Adrenal gland (tissue), 12 donors: ENCODE data around the gene CDH16. TPM values are rescaled to one million over a fixed set of nuclear protein-coding genes. Genes with fewer than 3 reads are reported as not detected.
A peak's percentile ranks its signal among the peaks of the same experiment; 100 is the strongest.

Experiments
- DNase-seq, 7 donors: peaks; one replicate each; pipeline ENCODE4 v3.0.0-alpha.2; 2019 to 2020
- H3K27ac ChIP-seq, 5 donors: fragments of 200-600 bp; sonication (generic) in 4 of 5; 1 replicate in 3 of 5; 2 replicates in 2 of 5; pipeline versions ENCODE4 v1.5.1 to v1.8.0; 2016 to 2020; ENCODE audit warnings: mild to moderate bottlenecking in 1 of 5
- H3K27me3 ChIP-seq: fragments of 200-600 bp; 2 replicates; pipeline ENCODE4 v1.8.0; 2021
- H3K36me3 ChIP-seq, 2 donors: fragments of 200-600 bp; replicated peaks in 1 of 2; 1 replicate in 1 of 2; 2 replicates in 1 of 2; pipeline versions ENCODE4 v1.5.1 to v1.8.0; 2018 to 2022
- H3K4me1 ChIP-seq, 2 donors: fragments of 200-600 bp; replicated peaks in 1 of 2; 1 replicate in 1 of 2; 2 replicates in 1 of 2; pipeline versions ENCODE4 v1.5.1 to v1.8.0; 2018 to 2021
- H3K4me3 ChIP-seq, 4 donors: fragments of 200-600 bp; sonication (generic) in 3 of 4; one replicate each; pipeline ENCODE4 v1.5.1; 2016 to 2018
- H3K9me3 ChIP-seq, 3 donors: fragments of 200-600 bp; sonication (generic) in 1 of 3; replicated peaks in 1 of 3; 1 replicate in 2 of 3; 2 replicates in 1 of 3; pipeline versions ENCODE4 v1.5.1 to v1.8.0; 2016 to 2021
- CTCF ChIP-seq, 6 experiments: fragments of 450-650 bp in 4 of 6; fragments of 200-600 bp in 2 of 6; sonication (generic) in 1 of 6; IDR thresholded peaks; 1 replicate in 5 of 6; 2 replicates in 1 of 6; pipeline versions ENCODE4 v1.5.1 to v1.8.0; 2016 to 2021; ENCODE audit warnings: antibody characterized with exemption in 6 of 6, mild to moderate bottlenecking in 2 of 6, moderate library complexity in 1 of 6
- POLR2A ChIP-seq, 2 donors: fragments of 450-650 bp; IDR thresholded peaks; one replicate each; pipeline ENCODE4 v1.6.1; 2017; ENCODE audit warnings: antibody characterized with exemption in 2 of 2, mild to moderate bottlenecking in 2 of 2, moderate library complexity in 1 of 2
- WGBS, 4 donors: extraction: QIAGEN DNeasy Blood & Tissue Kit in 2 of 4; methylation state at CpG; one replicate each; pipeline versions ENCODE4 v1.1.5 to v1.1.7; 2013 to 2017; 5-methylcytosine and 5-hydroxymethylcytosine counted together
- intact Hi-C, 2 donors: fragments of 100-400 bp; cut with DNase I; formaldehyde crosslinking; loops; one replicate each; pipeline versions ENCODE4 v1.14.1 to v1.15.0; 2022 to 2023
- polyA plus RNA-seq, 3 donors: library from polyadenylated mRNA; stranded (reverse); fragments of 200-250 nt in 2 of 3; fragments of 350-450 nt in 1 of 3; fragmentation: Illumina TruSeq in 1 of 3; extraction: RNeasy Lipid Tissue Mini Kit (QIAGEN cat#74804) in 1 of 3; gene quantifications; one replicate each; pipeline ENCODE4 v1.2.3, GENCODE V29; 2013 to 2014
- total RNA-seq, 9 donors: library from RNA; depleted of rRNA in 4 of 9; stranded (reverse); fragments of >200 nt in 4 of 9; fragments of 120-200 nt in 1 of 9; fragmentation: NEBNext Ultra II Directional in 1 of 9; extraction: Animal tissue kit (Norgen Biotek cat#: 25700) in 1 of 9; gene quantifications; one replicate each; pipeline versions ENCODE4 v1.1.0 to v1.2.4, GENCODE V29; 2013 to 2023
- donor health status: healthy with polysubstance abuse.
- donor health status: Bipolar disorder and iron deficiency.
- donor health status: DM: yes; HTN: yes; CAD: no.
- donor health status: DM: no; HTN: no; CAD: no.
- donor health status: DM: no; HTN: no; CAD: no.
- donor health status: DM: yes; HTN: yes; CAD: no.

Gene CDH16
- total and polyA plus RNA-seq, 12 donors, result 0.69 TPM; not detected in 11

- intact Hi-C loops, result loop anchor here (5.0 kb wide), 2 partner anchors 37 to 47 kb away; partner anchors contain the start of gene CIAO2B (in 1 of the 2)
- H3K36me3 ChIP-seq, result no peaks in the 10 kb centered on the region
- H3K27me3 ChIP-seq, result no peaks in the 10 kb centered on the region
- no peak overlapping the region for H3K27ac ChIP-seq
- peaks cover 16 to 25% of the 10 kb centered on the region in 2 donors for H3K4me1 ChIP-seq
- no peaks in the 10 kb centered on the region for H3K9me3 ChIP-seq
- DNase-seq, result peak; percentile 75 to 90 (median 83)
- WGBS, 4 donors, result 35 to 44% (median 36%) methylated on average over 10 to 11 of the region's 11 CpGs
- no peak overlapping the region for H3K4me3 ChIP-seq
- TF ChIP-seq POLR2A (IDR thresholded peaks at IDR 0.05) (no peak), CTCF (IDR thresholded peaks at IDR 0.05) (peak; percentile 76 to 93 (median 86))
Measured at GRCh38 chr16:66894948-66895688, 23.6 kb downstream of the CDH16 start.

- H3K9me3 ChIP-seq, result no peaks in the 10 kb centered on the region
- H3K4me3 ChIP-seq, result no peak overlapping the region
- H3K4me1 ChIP-seq, result peaks cover 6 to 16% of the 10 kb centered on the region in 2 donors
- WGBS, 4 donors, result 58 to 81% (median 70%) methylated on average over 2 of the region's 2 CpGs
- H3K36me3 ChIP-seq, result no peaks in the 10 kb centered on the region
- no peak for TF ChIP-seq POLR2A (IDR thresholded peaks at IDR 0.05)
- TF ChIP-seq CTCF (IDR thresholded peaks at IDR 0.05), result no peak
- H3K27me3 ChIP-seq, result no peaks in the 10 kb centered on the region
- no peak overlapping the region for H3K27ac ChIP-seq
- intact Hi-C loops, result no loop called here
- DNase-seq, result no peak
Measured at GRCh38 chr16:66894055-66894454, 24.6 kb downstream of the CDH16 start.

GRCh38 chr16:66891797-66892196 is 26.9 kb downstream of the CDH16 start:
- WGBS, 4 donors, result 92 to 95% (median 93%) methylated on average over 6 of the region's 6 CpGs
- intact Hi-C loops, result no loop called here
- H3K4me3 ChIP-seq, result no peak overlapping the region
- no peaks in the 10 kb centered on the region for H3K9me3 ChIP-seq
- peaks cover 0 to 12% of the 10 kb centered on the region in 2 donors for H3K4me1 ChIP-seq
- no peak for DNase-seq
- no peak overlapping the region for H3K27ac ChIP-seq
- TF ChIP-seq POLR2A (IDR thresholded peaks at IDR 0.05) (no peak), CTCF (IDR thresholded peaks at IDR 0.05) (no peak)
- no peaks in the 10 kb centered on the region for H3K27me3 ChIP-seq
- H3K36me3 ChIP-seq, result no peaks in the 10 kb centered on the region

GRCh38 chr16:66891360-66891759 is 27.3 kb downstream of the CDH16 start:
- intact Hi-C loops, result no loop called here
- H3K36me3 ChIP-seq, result no peaks in the 10 kb centered on the region
- DNase-seq, result no peak
- TF ChIP-seq POLR2A (IDR thresholded peaks at IDR 0.05) (no peak), CTCF (IDR thresholded peaks at IDR 0.05) (no peak)
- WGBS, 4 donors, result 80 to 93% (median 88%) methylated on average over 4 of the region's 4 CpGs
- no peak overlapping the region for H3K4me3 ChIP-seq
- H3K4me1 ChIP-seq, result peaks cover 0 to 12% of the 10 kb centered on the region in 2 donors
- H3K27ac ChIP-seq, result no peak overlapping the region
- H3K27me3 ChIP-seq, result no peaks in the 10 kb centered on the region
- no peaks in the 10 kb centered on the region for H3K9me3 ChIP-seq
